ENCODE data around the gene SETD1B.

- no peak for TF ChIP-seq RARB (CRISPR knock-in tag; IDR thresholded peaks at IDR 0.05)
- no peak for TF ChIP-seq ZFP30 (CRISPR knock-in tag; IDR thresholded peaks at IDR 0.05)
- no peak for TF ChIP-seq ZFP3 (CRISPR knock-in tag; IDR thresholded peaks at IDR 0.05)
- no peak for TF ChIP-seq ISL1 (CRISPR knock-in tag; IDR thresholded peaks at IDR 0.05)
- no peak for TF ChIP-seq OSR1 (CRISPR knock-in tag; IDR thresholded peaks at IDR 0.05)
- no peak for TF ChIP-seq PATZ1 (CRISPR knock-in tag; IDR thresholded peaks at IDR 0.05; ENCODE audit: borderline replicate concordance)
- TF ChIP-seq CSRNP3 (CRISPR knock-in tag; IDR thresholded peaks at IDR 0.05), result no peak
- no peak for TF ChIP-seq SNAI2 (CRISPR knock-in tag; IDR thresholded peaks at IDR 0.05)
- TF ChIP-seq CREB5 (CRISPR knock-in tag; IDR thresholded peaks at IDR 0.05; ENCODE audit: low read depth), result no peak
- no peak for TF ChIP-seq BACH2 (CRISPR knock-in tag; IDR thresholded peaks at IDR 0.05; ENCODE audit: borderline replicate concordance)
- no peak for TF ChIP-seq TCF4 (CRISPR knock-in tag; IDR thresholded peaks at IDR 0.05; ENCODE audit: borderline replicate concordance)
- TF ChIP-seq ZNF565 (CRISPR knock-in tag; conservative IDR thresholded peaks at IDR 0.05; ENCODE audit: low read depth), result no peak
- no peak for TF ChIP-seq CSDC2 (CRISPR knock-in tag; IDR thresholded peaks at IDR 0.05)
Measured at GRCh38 chr12:121754836-121755235, 49.0 kb upstream of the SETD1B start.
